Activated naive CD8-positive, alpha-beta T cell treated with anti-CD3 and anti-CD28 coated beads, Interleukin-2, amount 10 ng/mL, durations not matched to agents 7 days and 5 days (primary cell): ENCODE data around the gene HS2ST1. TPM values are rescaled to one million over a fixed set of nuclear protein-coding genes. Genes with fewer than 3 reads are reported as not detected.
"Not testable (repeated sequence)": the region's sequence is repeated elsewhere in the genome, so short reads cannot be mapped to it uniquely, and the experiment has no call there.

ENCODE experiments used
- ATAC-seq: fragments of 150-1000 bp; cut with Tn5 transposase; one replicate; pipeline ENCODE4 v1.10.0; 2021; ENCODE audit warnings: low read depth, moderate library complexity
- POLR2A ChIA-PET: fragments of 350-600 bp; sonication (Branson Sonifier 250); formaldehyde crosslinking; loops from one replicate; lab custom pipeline; 2021; ENCODE audit warnings: antibody characterized with exemption; lab: Charles Lee
- DNase-seq: peaks from one replicate; pipeline ENCODE4 v3.0.0; 2021
- H3K27ac Mint-ChIP-seq: one replicate; pipeline ENCODE4 v1.8.0; 2022; ENCODE audit warnings: mild to moderate bottlenecking, mixed read lengths
- H3K27me3 Mint-ChIP-seq: one replicate; pipeline ENCODE4 v1.8.0; 2022; ENCODE audit warnings: mild to moderate bottlenecking, moderate library complexity, mixed read lengths
- H3K36me3 Mint-ChIP-seq: one replicate; pipeline ENCODE4 v1.8.0; 2021; ENCODE audit warnings: mild to moderate bottlenecking, mixed read lengths
- H3K4me1 Mint-ChIP-seq: one replicate; pipeline ENCODE4 v1.8.0; 2021; ENCODE audit warnings: mixed read lengths
- H3K4me3 Mint-ChIP-seq: one replicate; pipeline ENCODE4 v1.8.0; 2022; ENCODE audit warnings: mild to moderate bottlenecking, moderate library complexity, mixed read lengths
- H3K9me3 Mint-ChIP-seq: one replicate; pipeline ENCODE4 v1.8.0; 2021; ENCODE audit warnings: mixed read lengths
- total RNA-seq, 2 experiments: library from RNA; stranded (reverse); gene quantifications; one replicate each; pipeline ENCODE4 v1.2.3, GENCODE V29; 2021

Gene HS2ST1
- total RNA-seq, 2 experiments from 2014 or later, result 16.8 to 18.6 TPM

GRCh38 chr1:87051965-87052364, 137.5 kb downstream of the HS2ST1 start:
- no peak overlapping the region for H3K27ac Mint-ChIP-seq
- no peaks in the 10 kb centered on the region for H3K27me3 Mint-ChIP-seq
- no peak for DNase-seq
- no peaks in the 10 kb centered on the region for H3K4me1 Mint-ChIP-seq
- H3K36me3 Mint-ChIP-seq, result peaks cover 20% of the 10 kb centered on the region
- H3K9me3 Mint-ChIP-seq, result peaks cover 11% of the 10 kb centered on the region
- no peak for ATAC-seq
- H3K4me3 Mint-ChIP-seq, result no peak overlapping the region
- POLR2A ChIA-PET, result no interaction called here

GRCh38 chr1:87052400-87052799, 138.0 kb downstream of the HS2ST1 start:
- H3K4me3 Mint-ChIP-seq, result no peak overlapping the region
- DNase-seq, result no peak
- H3K4me1 Mint-ChIP-seq, result no peaks in the 10 kb centered on the region
- peaks cover 11% of the 10 kb centered on the region for H3K9me3 Mint-ChIP-seq
- peaks cover 16% of the 10 kb centered on the region for H3K36me3 Mint-ChIP-seq
- no peak overlapping the region for H3K27ac Mint-ChIP-seq
- H3K27me3 Mint-ChIP-seq, result no peaks in the 10 kb centered on the region
- ATAC-seq, result no peak
- POLR2A ChIA-PET, result no interaction called here

- H3K27ac Mint-ChIP-seq, result no peak overlapping the region
- ATAC-seq (no peak), DNase-seq (no peak)
- H3K36me3 Mint-ChIP-seq, result peaks cover 13% of the 10 kb centered on the region
- H3K4me1 Mint-ChIP-seq, result no peaks in the 10 kb centered on the region
- no peaks in the 10 kb centered on the region for H3K27me3 Mint-ChIP-seq
- peaks cover 11% of the 10 kb centered on the region for H3K9me3 Mint-ChIP-seq
- H3K4me3 Mint-ChIP-seq, result no peak overlapping the region
- POLR2A ChIA-PET, result no interaction called here
These were observed 138.5 kb downstream of the HS2ST1 start for GRCh38 chr1:87052961-87053360.

- Mint-ChIP-seq H3K36me3 (peaks cover 11% of the 10 kb centered on the region), H3K27ac (no peak overlapping the region), H3K9me3 (peaks cover 8% of the 10 kb centered on the region), H3K4me3 (no peak overlapping the region), H3K4me1 (no peaks in the 10 kb centered on the region), H3K27me3 (no peaks in the 10 kb centered on the region)
- POLR2A ChIA-PET, result no interaction called here
- DNase-seq (no peak), ATAC-seq (no peak)
These were observed 139.0 kb downstream of the HS2ST1 start for GRCh38 chr1:87053446-87053845.

GRCh38 chr1:87056974-87057373, 142.5 kb downstream of the HS2ST1 start:
- peaks cover 8% of the 10 kb centered on the region for H3K9me3 Mint-ChIP-seq
- H3K36me3 Mint-ChIP-seq, result peaks cover 8% of the 10 kb centered on the region
- ATAC-seq (no peak), DNase-seq (no peak)
- no peak overlapping the region for H3K27ac Mint-ChIP-seq
- H3K27me3 Mint-ChIP-seq, result no peaks in the 10 kb centered on the region
- H3K4me3 Mint-ChIP-seq, result no peak overlapping the region
- peaks cover 3% of the 10 kb centered on the region for H3K4me1 Mint-ChIP-seq
- POLR2A ChIA-PET, result no interaction called here

GRCh38 chr1:87058343-87058649, 143.9 kb downstream of the HS2ST1 start:
- no peak for ATAC-seq
- H3K27ac Mint-ChIP-seq, result no peak overlapping the region
- no peaks in the 10 kb centered on the region for H3K27me3 Mint-ChIP-seq
- POLR2A ChIA-PET, result no interaction called here
- H3K36me3 Mint-ChIP-seq, result peaks cover 14% of the 10 kb centered on the region
- DNase-seq, result no peak
- no peak overlapping the region for H3K4me3 Mint-ChIP-seq
- H3K9me3 Mint-ChIP-seq, result peaks cover 11% of the 10 kb centered on the region
- peaks cover 4% of the 10 kb centered on the region for H3K4me1 Mint-ChIP-seq

GRCh38 chr1:87061742-87062156, 147.3 kb downstream of the HS2ST1 start:
- POLR2A ChIA-PET, result no interaction called here
- H3K9me3 Mint-ChIP-seq, result peaks cover 8% of the 10 kb centered on the region
- ATAC-seq (no peak), DNase-seq (no peak)
- no peak overlapping the region for H3K4me3 Mint-ChIP-seq
- H3K27me3 Mint-ChIP-seq, result no peaks in the 10 kb centered on the region
- H3K4me1 Mint-ChIP-seq, result peaks cover 4% of the 10 kb centered on the region
- peaks cover 18% of the 10 kb centered on the region for H3K36me3 Mint-ChIP-seq
- no peak overlapping the region for H3K27ac Mint-ChIP-seq

- Mint-ChIP-seq H3K4me1 (peaks cover 4% of the 10 kb centered on the region), H3K36me3 (peaks cover 21% of the 10 kb centered on the region), H3K9me3 (peaks cover 10% of the 10 kb centered on the region), H3K27me3 (no peaks in the 10 kb centered on the region), H3K27ac (no peak overlapping the region), H3K4me3 (no peak overlapping the region)
- POLR2A ChIA-PET, result no interaction called here
- ATAC-seq (no peak), DNase-seq (no peak)
These were observed 148.3 kb downstream of the HS2ST1 start for GRCh38 chr1:87062687-87063086.

- H3K9me3 Mint-ChIP-seq, result peaks cover 8% of the 10 kb centered on the region
- peaks cover 18% of the 10 kb centered on the region for H3K36me3 Mint-ChIP-seq
- H3K4me1 Mint-ChIP-seq, result peaks cover 4% of the 10 kb centered on the region
- no peaks in the 10 kb centered on the region for H3K27me3 Mint-ChIP-seq
- no peak overlapping the region for H3K27ac Mint-ChIP-seq
- H3K4me3 Mint-ChIP-seq, result no peak overlapping the region
- POLR2A ChIA-PET, result interaction anchor here (0.7 kb wide), 1 partner anchor 18 kb away, joined by 3 read pairs; no protein-coding TSS in a partner anchor
- no peak for DNase-seq
- no peak for ATAC-seq
These were observed 149.9 kb downstream of the HS2ST1 start for GRCh38 chr1:87064309-87064708.

GRCh38 chr1:87064986-87065385, 150.6 kb downstream of the HS2ST1 start:
- H3K4me1 Mint-ChIP-seq, result peaks cover 4% of the 10 kb centered on the region
- no peak for ATAC-seq
- H3K36me3 Mint-ChIP-seq, result peaks cover 18% of the 10 kb centered on the region
- POLR2A ChIA-PET, result no interaction called here
- H3K4me3 Mint-ChIP-seq, result no peak overlapping the region
- no peak overlapping the region for H3K27ac Mint-ChIP-seq
- peaks cover 8% of the 10 kb centered on the region for H3K9me3 Mint-ChIP-seq
- no peak for DNase-seq
- no peaks in the 10 kb centered on the region for H3K27me3 Mint-ChIP-seq

GRCh38 chr1:87066708-87067107, 152.3 kb downstream of the HS2ST1 start:
- H3K27me3 Mint-ChIP-seq, H3K4me1 Mint-ChIP-seq, POLR2A ChIA-PET: not testable (repeated sequence)

GRCh38 chr1:87072411-87072810, 158.0 kb downstream of the HS2ST1 start:
- Mint-ChIP-seq H3K27ac (no peak overlapping the region), H3K4me3 (no peak overlapping the region), H3K9me3 (no peaks in the 10 kb centered on the region), H3K27me3 (no peaks in the 10 kb centered on the region), H3K4me1 (no peaks in the 10 kb centered on the region), H3K36me3 (peaks cover 2% of the 10 kb centered on the region)
- no peak for DNase-seq
- POLR2A ChIA-PET, result no interaction called here
- no peak for ATAC-seq

More at GRCh38 chr1:87066708-87067107, 152.3 kb downstream of the HS2ST1 start:
- H3K36me3 Mint-ChIP-seq, result peaks cover 18% of the 10 kb centered on the region
- H3K9me3 Mint-ChIP-seq, ATAC-seq, DNase-seq, H3K4me3 Mint-ChIP-seq, H3K27ac Mint-ChIP-seq: not testable (repeated sequence)

GRCh38 chr1:87072904-87073303, 158.5 kb downstream of the HS2ST1 start:
- POLR2A ChIA-PET, result no interaction called here
- Mint-ChIP-seq H3K4me3 (no peak overlapping the region), H3K36me3 (peaks cover 4% of the 10 kb centered on the region), H3K9me3 (no peaks in the 10 kb centered on the region), H3K27ac (no peak overlapping the region), H3K27me3 (no peaks in the 10 kb centered on the region), H3K4me1 (no peaks in the 10 kb centered on the region)
- no peak for DNase-seq
- no peak for ATAC-seq

GRCh38 chr1:87074001-87074795, 159.8 kb downstream of the HS2ST1 start:
- Mint-ChIP-seq H3K4me3 (no peak overlapping the region), H3K27ac (no peak overlapping the region), H3K4me1 (no peaks in the 10 kb centered on the region), H3K9me3 (no peaks in the 10 kb centered on the region), H3K36me3 (peaks cover 4% of the 10 kb centered on the region), H3K27me3 (no peaks in the 10 kb centered on the region)
- DNase-seq, result no peak
- ATAC-seq, result no peak
- POLR2A ChIA-PET, result no interaction called here
